WTC11 (cell line): ENCODE data around the gene DNAH7. TPM values are rescaled to one million over a fixed set of nuclear protein-coding genes. Genes with fewer than 3 reads are reported as not detected.

Source experiments
- ATAC-seq: fragments of 200-7000 bp; cut with Tn5 transposase; 2 replicates; pipeline ENCODE4 v1.10.0; 2021; ENCODE audit warnings: mild to moderate bottlenecking, moderate library complexity
- CTCF ChIA-PET: fragments of 300-600 bp; sonication (Branson Sonifier 250); formaldehyde crosslinking; loops from one replicate; lab custom pipeline; 2021; ENCODE audit warnings: antibody characterized with exemption; lab: Charles Lee
- POLR2A ChIA-PET: fragments of 350-600 bp; sonication (Branson Sonifier 250); formaldehyde crosslinking; loops from one replicate; lab custom pipeline; 2021; ENCODE audit warnings: antibody characterized with exemption; lab: Charles Lee
- DNase-seq: peaks from one replicate; pipeline ENCODE4 v3.0.0; 2021; ENCODE audit warnings: low spot score
- H3K27ac Mint-ChIP-seq: 2 replicates; pipeline ENCODE4 v1.8.0; 2021; ENCODE audit warnings: mixed read lengths
- H3K27me3 Mint-ChIP-seq: 2 replicates; pipeline ENCODE4 v1.8.0; 2021; ENCODE audit warnings: low read depth, mild to moderate bottlenecking, moderate library complexity, mixed read lengths
- H3K36me3 Mint-ChIP-seq: 2 replicates; pipeline ENCODE4 v1.8.0; 2021; ENCODE audit warnings: mixed read lengths
- H3K4me1 Mint-ChIP-seq: 2 replicates; pipeline ENCODE4 v1.8.0; 2022; ENCODE audit warnings: mixed read lengths
- H3K4me3 Mint-ChIP-seq: 2 replicates; pipeline ENCODE4 v1.8.0; 2021; ENCODE audit warnings: mild to moderate bottlenecking, moderate library complexity, mixed read lengths
- H3K9me3 Mint-ChIP-seq: 2 replicates; pipeline ENCODE4 v1.8.0; 2021; ENCODE audit warnings: mixed read lengths
- FOXK1 ChIP-seq: sonication (generic); formaldehyde crosslinking; IDR thresholded peaks from 2 replicates; pipeline ENCODE4 v1.8.0; 2022; ENCODE audit warnings: mild to moderate bottlenecking, moderate library complexity, missing genetic modification reagents
- FOXP1 ChIP-seq: sonication (generic); formaldehyde crosslinking; IDR thresholded peaks from 2 replicates; pipeline ENCODE4 v1.8.0; 2022; ENCODE audit warnings: missing genetic modification reagents, mild to moderate bottlenecking, moderate library complexity, borderline replicate concordance
- GABPB1 ChIP-seq: sonication (generic); formaldehyde crosslinking; IDR thresholded peaks from 2 replicates; pipeline ENCODE4 v1.8.1; 2023; ENCODE audit warnings: mild to moderate bottlenecking, missing genetic modification reagents
- GRHL2 ChIP-seq: fragments of 250-450 bp; sonication (Bioruptor Pico); IDR thresholded peaks from 2 replicates; pipeline ENCODE4 v1.8.0; 2022; ENCODE audit warnings: mild to moderate bottlenecking, moderate library complexity; ENCODE audit not compliant: insufficient replicate concordance, severe bottlenecking
- HMGA2 ChIP-seq: fragments of 250-450 bp; sonication (Bioruptor Pico); IDR thresholded peaks from 2 replicates; pipeline ENCODE4 v1.4.0; 2021; ENCODE audit warnings: mild to moderate bottlenecking, moderate library complexity
- MXD4 ChIP-seq: fragments of 250-450 bp; sonication (Bioruptor Pico); IDR thresholded peaks from 2 replicates; pipeline ENCODE4 v1.8.0; 2021; ENCODE audit warnings: mild to moderate bottlenecking, moderate library complexity, borderline replicate concordance
- NFATC4 ChIP-seq: fragments of 250-450 bp; sonication (Bioruptor Pico); IDR thresholded peaks from 2 replicates; pipeline ENCODE4 v1.9.0; 2021; ENCODE audit warnings: mild to moderate bottlenecking
- NR2C2 ChIP-seq: sonication (generic); formaldehyde crosslinking; IDR thresholded peaks from 2 replicates; pipeline ENCODE4 v1.8.0; 2022; ENCODE audit warnings: mild to moderate bottlenecking, missing genetic modification reagents
- NR3C1 ChIP-seq: sonication (generic); formaldehyde crosslinking; conservative IDR thresholded peaks from 2 replicates; pipeline ENCODE4 v1.8.1; 2023; ENCODE audit warnings: low read depth, mild to moderate bottlenecking, missing genetic modification reagents
- RELA ChIP-seq: sonication (generic); formaldehyde crosslinking; IDR thresholded peaks from 2 replicates; pipeline ENCODE4 v1.8.1; 2022; ENCODE audit warnings: missing genetic modification reagents, mild to moderate bottlenecking, borderline replicate concordance
- RORB ChIP-seq: fragments of 250-450 bp; sonication (Bioruptor Pico); IDR thresholded peaks from 2 replicates; pipeline ENCODE4 v1.9.0; 2021; ENCODE audit warnings: mild to moderate bottlenecking
- TEAD1 ChIP-seq: sonication (generic); formaldehyde crosslinking; IDR thresholded peaks from 2 replicates; pipeline ENCODE4 v1.8.0; 2022; ENCODE audit warnings: mild to moderate bottlenecking, missing genetic modification reagents
- TEAD4 ChIP-seq: sonication (generic); formaldehyde crosslinking; IDR thresholded peaks from 2 replicates; pipeline ENCODE4 v1.8.0; 2022; ENCODE audit warnings: mild to moderate bottlenecking, missing genetic modification reagents
- ZBTB21 ChIP-seq: sonication (generic); formaldehyde crosslinking; IDR thresholded peaks from 2 replicates; pipeline ENCODE4 v1.8.1; 2023; ENCODE audit warnings: mild to moderate bottlenecking, missing genetic modification reagents, borderline replicate concordance
- ZNF121 ChIP-seq: sonication (generic); formaldehyde crosslinking; IDR thresholded peaks from 2 replicates; pipeline ENCODE4 v1.8.0; 2023; ENCODE audit warnings: missing genetic modification reagents
- ZNF138 ChIP-seq: sonication (generic); formaldehyde crosslinking; conservative IDR thresholded peaks from 2 replicates; pipeline ENCODE4 v1.8.1; 2022; ENCODE audit warnings: mild to moderate bottlenecking, moderate library complexity, missing genetic modification reagents
- ZNF263 ChIP-seq: sonication (generic); formaldehyde crosslinking; IDR thresholded peaks from 2 replicates; pipeline ENCODE4 v1.8.1; 2022; ENCODE audit warnings: low read depth, mild to moderate bottlenecking, moderate library complexity, missing genetic modification reagents
- ZNF317 ChIP-seq: sonication (generic); formaldehyde crosslinking; IDR thresholded peaks from 2 replicates; pipeline ENCODE4 v1.8.1; 2023; ENCODE audit warnings: low read depth, mild to moderate bottlenecking, moderate library complexity, missing genetic modification reagents, borderline replicate concordance
- ZNF423 ChIP-seq: fragments of 250-450 bp; sonication (Bioruptor Pico); IDR thresholded peaks from 2 replicates; pipeline ENCODE4 v2.1.2; 2022; ENCODE audit warnings: mild to moderate bottlenecking, moderate library complexity
- total RNA-seq: library from RNA; stranded (reverse); gene quantifications from 3 replicates; pipeline ENCODE4 v1.2.3, GENCODE V29; 2021
- TF ChIP-seq, protein P1 (sequence below): sonication (generic); formaldehyde crosslinking; IDR thresholded peaks from 2 replicates; pipeline ENCODE4 v1.8.0; 2023; ENCODE audit warnings: mild to moderate bottlenecking, missing genetic modification reagents
- TF ChIP-seq, protein P2 (sequence below): sonication (generic); formaldehyde crosslinking; IDR thresholded peaks from 2 replicates; pipeline ENCODE4 v1.8.0; 2023; ENCODE audit warnings: missing genetic modification reagents
- TF ChIP-seq, protein P3 (sequence below): sonication (generic); formaldehyde crosslinking; conservative IDR thresholded peaks from 2 replicates; pipeline ENCODE4 v1.8.1; 2022; ENCODE audit warnings: mild to moderate bottlenecking, missing genetic modification reagents
- TF ChIP-seq, protein P4 (sequence below): sonication (generic); formaldehyde crosslinking; IDR thresholded peaks from 2 replicates; pipeline ENCODE4 v1.8.1; 2023; ENCODE audit warnings: mild to moderate bottlenecking, missing genetic modification reagents, borderline replicate concordance

DNAH7 gene
- total RNA-seq, 1 experiment from 2014 or later, result 0.04 TPM

DNA sequence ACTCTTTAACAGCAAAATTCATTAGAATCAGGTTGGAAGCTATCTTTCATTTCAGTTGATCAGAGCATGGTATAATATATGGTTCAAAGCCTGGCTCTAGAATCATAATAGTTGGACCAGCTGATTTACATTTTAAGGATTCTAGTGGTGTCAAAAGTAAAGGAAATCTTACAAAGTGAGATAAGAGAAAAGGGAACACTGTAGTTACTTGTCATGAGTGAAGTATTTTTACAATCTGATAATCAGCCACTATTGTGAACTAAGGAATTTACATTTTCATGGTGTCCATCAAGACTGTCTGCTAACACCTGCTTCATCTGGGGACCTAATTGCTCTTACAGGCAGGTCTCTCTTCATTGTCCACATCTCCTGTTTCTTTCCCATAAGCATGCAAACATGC, 250.5 kb downstream of the DNAH7 start:
- POLR2A ChIA-PET, result no interaction called here
- no peaks in the 10 kb centered on the region for H3K9me3 Mint-ChIP-seq
- no peak for DNase-seq
- H3K27ac Mint-ChIP-seq, result no peak overlapping the region
- CTCF ChIA-PET, result no interaction called here
- H3K4me1 Mint-ChIP-seq, result peaks cover 9% of the 10 kb centered on the region; the same call in 1 of the 2 replicates
- H3K4me3 Mint-ChIP-seq, result no peak overlapping the region
- ATAC-seq, result no peak
- no peaks in the 10 kb centered on the region for H3K36me3 Mint-ChIP-seq
- TF ChIP-seq TEAD1 (CRISPR knock-in tag) (no peak), RORB (no peak), ZNF121 (CRISPR knock-in tag) (no peak), ZNF317 (CRISPR knock-in tag) (no peak), HMGA2 (CRISPR knock-in tag) (no peak), FOXK1 (CRISPR knock-in tag) (no peak), NR3C1 (no peak), NR2C2 (CRISPR knock-in tag) (no peak), ZNF138 (CRISPR knock-in tag) (no peak), ZBTB21 (CRISPR knock-in tag) (no peak)
- no peaks in the 10 kb centered on the region for H3K27me3 Mint-ChIP-seq

DNA sequence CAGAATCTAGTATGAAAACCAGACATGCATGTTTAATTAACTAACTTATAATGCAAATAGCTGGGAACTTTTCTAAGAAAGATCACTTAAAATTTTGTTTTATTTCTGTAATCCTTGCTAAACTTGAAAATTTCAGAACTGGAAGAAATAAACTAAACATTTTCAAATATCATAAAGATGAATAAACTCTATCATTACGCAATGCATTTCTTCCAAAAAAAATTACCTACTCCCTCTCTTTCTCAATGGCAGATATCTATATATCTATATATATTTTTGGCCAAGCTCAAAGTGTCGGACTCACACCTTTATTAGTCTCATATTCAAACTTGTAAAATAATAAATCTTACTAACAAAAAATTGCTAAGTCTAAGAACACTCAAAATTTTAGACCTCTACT, 253.6 kb downstream of the DNAH7 start:
- H3K4me1 Mint-ChIP-seq, result peaks cover 25% of the 10 kb centered on the region
- no peaks in the 10 kb centered on the region for H3K9me3 Mint-ChIP-seq
- no peak overlapping the region for H3K27ac Mint-ChIP-seq
- H3K36me3 Mint-ChIP-seq, result no peaks in the 10 kb centered on the region
- no peaks in the 10 kb centered on the region for H3K27me3 Mint-ChIP-seq
- POLR2A ChIA-PET, result no interaction called here
- TF ChIP-seq MXD4 (no peak), ZNF263 (CRISPR knock-in tag) (no peak)
- DNase-seq, result no peak
- no peak overlapping the region for H3K4me3 Mint-ChIP-seq
- CTCF ChIA-PET, result no interaction called here
- no peak for ATAC-seq

DNA sequence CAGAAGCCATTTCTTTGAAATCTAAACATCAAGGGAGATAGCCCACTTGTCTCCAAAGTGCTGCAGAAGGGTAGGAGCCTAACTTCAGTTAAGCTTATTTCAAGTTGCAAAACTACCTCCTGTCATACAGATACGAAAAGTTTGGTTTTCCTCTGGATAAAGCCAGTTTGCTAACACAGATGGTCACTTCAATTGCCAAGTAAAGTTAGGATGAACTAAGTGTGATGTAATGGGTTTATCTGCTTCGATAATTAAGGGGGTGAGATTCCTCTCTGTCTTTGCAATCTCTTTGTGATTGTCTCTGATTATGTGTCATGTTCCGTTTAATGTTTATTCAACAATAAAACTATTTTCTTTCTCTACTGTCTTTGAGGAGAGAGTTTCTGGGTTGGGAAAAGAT, 255.2 kb downstream of the DNAH7 start:
- peaks cover 29% of the 10 kb centered on the region for H3K4me1 Mint-ChIP-seq
- ChIA-PET CTCF (no interaction called here), POLR2A (no interaction called here)
- DNase-seq, result no peak
- H3K4me3 Mint-ChIP-seq, result no peak overlapping the region
- H3K27ac Mint-ChIP-seq, result no peak overlapping the region
- no peaks in the 10 kb centered on the region for H3K27me3 Mint-ChIP-seq
- H3K9me3 Mint-ChIP-seq, result no peaks in the 10 kb centered on the region
- TF ChIP-seq ZNF423 (CRISPR knock-in tag) (no peak), TEAD4 (CRISPR knock-in tag) (no peak)
- no peak for ATAC-seq
- no peaks in the 10 kb centered on the region for H3K36me3 Mint-ChIP-seq

DNA sequence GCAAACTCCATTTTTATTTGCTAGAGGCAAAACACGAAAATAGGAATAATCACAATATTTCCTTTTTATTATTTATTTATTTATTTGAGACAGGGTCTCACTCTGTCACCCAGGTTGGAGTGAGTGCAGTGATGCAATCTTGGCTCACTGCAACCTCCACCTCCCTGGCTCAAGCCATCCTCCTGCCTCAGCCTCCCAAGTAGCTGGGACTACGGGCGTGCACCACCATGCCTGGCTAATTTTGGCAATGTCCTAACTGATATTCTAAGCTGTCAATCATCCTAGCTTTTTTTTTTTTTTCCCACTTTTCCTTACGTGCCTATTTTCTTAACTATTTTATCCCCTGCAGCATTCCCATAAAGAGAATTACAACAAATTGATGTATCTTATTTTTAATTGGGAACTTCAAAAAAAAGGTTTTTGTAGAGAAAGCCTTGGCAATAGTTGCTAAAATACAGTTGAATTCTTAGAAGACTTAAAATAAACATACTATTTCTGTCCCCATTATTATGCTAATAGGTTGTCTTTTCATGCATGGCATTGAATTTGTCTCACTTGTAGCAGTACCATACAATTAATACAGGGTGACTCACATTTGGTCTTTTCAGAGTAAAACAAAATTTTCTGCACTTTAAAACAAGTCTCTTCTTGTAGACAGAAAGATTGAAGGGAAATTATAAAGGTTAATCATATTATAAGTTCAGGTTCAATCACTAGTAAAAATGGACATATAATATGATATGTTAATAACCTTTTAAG, 258.1 kb downstream of the DNAH7 start:
- DNase-seq (no peak), ATAC-seq (no peak)
- Mint-ChIP-seq H3K27ac (no peak overlapping the region), H3K27me3 (no peaks in the 10 kb centered on the region), H3K9me3 (no peaks in the 10 kb centered on the region), H3K4me1 (peaks cover 56% of the 10 kb centered on the region), H3K36me3 (no peaks in the 10 kb centered on the region), H3K4me3 (no peak overlapping the region)
- ChIA-PET CTCF (no interaction called here), POLR2A (no interaction called here)
- TF ChIP-seq, protein P1, sequence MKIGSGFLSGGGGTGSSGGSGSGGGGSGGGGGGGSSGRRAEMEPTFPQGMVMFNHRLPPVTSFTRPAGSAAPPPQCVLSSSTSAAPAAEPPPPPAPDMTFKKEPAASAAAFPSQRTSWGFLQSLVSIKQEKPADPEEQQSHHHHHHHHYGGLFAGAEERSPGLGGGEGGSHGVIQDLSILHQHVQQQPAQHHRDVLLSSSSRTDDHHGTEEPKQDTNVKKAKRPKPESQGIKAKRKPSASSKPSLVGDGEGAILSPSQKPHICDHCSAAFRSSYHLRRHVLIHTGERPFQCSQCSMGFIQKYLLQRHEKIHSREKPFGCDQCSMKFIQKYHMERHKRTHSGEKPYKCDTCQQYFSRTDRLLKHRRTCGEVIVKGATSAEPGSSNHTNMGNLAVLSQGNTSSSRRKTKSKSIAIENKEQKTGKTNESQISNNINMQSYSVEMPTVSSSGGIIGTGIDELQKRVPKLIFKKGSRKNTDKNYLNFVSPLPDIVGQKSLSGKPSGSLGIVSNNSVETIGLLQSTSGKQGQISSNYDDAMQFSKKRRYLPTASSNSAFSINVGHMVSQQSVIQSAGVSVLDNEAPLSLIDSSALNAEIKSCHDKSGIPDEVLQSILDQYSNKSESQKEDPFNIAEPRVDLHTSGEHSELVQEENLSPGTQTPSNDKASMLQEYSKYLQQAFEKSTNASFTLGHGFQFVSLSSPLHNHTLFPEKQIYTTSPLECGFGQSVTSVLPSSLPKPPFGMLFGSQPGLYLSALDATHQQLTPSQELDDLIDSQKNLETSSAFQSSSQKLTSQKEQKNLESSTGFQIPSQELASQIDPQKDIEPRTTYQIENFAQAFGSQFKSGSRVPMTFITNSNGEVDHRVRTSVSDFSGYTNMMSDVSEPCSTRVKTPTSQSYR (CRISPR knock-in tag), result no peak
- TF ChIP-seq ZNF423 (CRISPR knock-in tag), result no peak
- TF ChIP-seq RELA (CRISPR knock-in tag), result no peak
- TF ChIP-seq, protein P2, sequence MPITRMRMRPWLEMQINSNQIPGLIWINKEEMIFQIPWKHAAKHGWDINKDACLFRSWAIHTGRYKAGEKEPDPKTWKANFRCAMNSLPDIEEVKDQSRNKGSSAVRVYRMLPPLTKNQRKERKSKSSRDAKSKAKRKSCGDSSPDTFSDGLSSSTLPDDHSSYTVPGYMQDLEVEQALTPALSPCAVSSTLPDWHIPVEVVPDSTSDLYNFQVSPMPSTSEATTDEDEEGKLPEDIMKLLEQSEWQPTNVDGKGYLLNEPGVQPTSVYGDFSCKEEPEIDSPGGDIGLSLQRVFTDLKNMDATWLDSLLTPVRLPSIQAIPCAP (CRISPR knock-in tag), result no peak
- TF ChIP-seq GABPB1 (CRISPR knock-in tag), result no peak
- no peak for TF ChIP-seq FOXP1
- TF ChIP-seq, protein P3, sequence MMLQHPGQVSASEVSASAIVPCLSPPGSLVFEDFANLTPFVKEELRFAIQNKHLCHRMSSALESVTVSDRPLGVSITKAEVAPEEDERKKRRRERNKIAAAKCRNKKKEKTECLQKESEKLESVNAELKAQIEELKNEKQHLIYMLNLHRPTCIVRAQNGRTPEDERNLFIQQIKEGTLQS (CRISPR knock-in tag), result no peak
- TF ChIP-seq GRHL2 (CRISPR knock-in tag), result no peak
- TF ChIP-seq TEAD1 (CRISPR knock-in tag), result no peak
- TF ChIP-seq, protein P4, sequence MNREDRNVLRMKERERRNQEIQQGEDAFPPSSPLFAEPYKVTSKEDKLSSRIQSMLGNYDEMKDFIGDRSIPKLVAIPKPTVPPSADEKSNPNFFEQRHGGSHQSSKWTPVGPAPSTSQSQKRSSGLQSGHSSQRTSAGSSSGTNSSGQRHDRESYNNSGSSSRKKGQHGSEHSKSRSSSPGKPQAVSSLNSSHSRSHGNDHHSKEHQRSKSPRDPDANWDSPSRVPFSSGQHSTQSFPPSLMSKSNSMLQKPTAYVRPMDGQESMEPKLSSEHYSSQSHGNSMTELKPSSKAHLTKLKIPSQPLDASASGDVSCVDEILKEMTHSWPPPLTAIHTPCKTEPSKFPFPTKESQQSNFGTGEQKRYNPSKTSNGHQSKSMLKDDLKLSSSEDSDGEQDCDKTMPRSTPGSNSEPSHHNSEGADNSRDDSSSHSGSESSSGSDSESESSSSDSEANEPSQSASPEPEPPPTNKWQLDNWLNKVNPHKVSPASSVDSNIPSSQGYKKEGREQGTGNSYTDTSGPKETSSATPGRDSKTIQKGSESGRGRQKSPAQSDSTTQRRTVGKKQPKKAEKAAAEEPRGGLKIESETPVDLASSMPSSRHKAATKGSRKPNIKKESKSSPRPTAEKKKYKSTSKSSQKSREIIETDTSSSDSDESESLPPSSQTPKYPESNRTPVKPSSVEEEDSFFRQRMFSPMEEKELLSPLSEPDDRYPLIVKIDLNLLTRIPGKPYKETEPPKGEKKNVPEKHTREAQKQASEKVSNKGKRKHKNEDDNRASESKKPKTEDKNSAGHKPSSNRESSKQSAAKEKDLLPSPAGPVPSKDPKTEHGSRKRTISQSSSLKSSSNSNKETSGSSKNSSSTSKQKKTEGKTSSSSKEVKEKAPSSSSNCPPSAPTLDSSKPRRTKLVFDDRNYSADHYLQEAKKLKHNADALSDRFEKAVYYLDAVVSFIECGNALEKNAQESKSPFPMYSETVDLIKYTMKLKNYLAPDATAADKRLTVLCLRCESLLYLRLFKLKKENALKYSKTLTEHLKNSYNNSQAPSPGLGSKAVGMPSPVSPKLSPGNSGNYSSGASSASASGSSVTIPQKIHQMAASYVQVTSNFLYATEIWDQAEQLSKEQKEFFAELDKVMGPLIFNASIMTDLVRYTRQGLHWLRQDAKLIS (CRISPR knock-in tag), result no peak
- no peak for TF ChIP-seq NFATC4 (CRISPR knock-in tag)
- no peak for TF ChIP-seq ZNF317 (CRISPR knock-in tag)
